Liver (tissue), 9 donors: ENCODE results near the gene GNPDA2. TPM values are rescaled to one million over a fixed set of nuclear protein-coding genes. Genes with fewer than 3 reads are reported as not detected.

Experiments used
- DNase-seq: peaks from one replicate; pipeline ENCODE4 v3.0.0-alpha.2; 2017; ENCODE audit warnings: low spot score
- H3K27ac ChIP-seq, 2 donors: one replicate each; pipeline ENCODE4 v1.7.0; 2013; ENCODE audit warnings: inconsistent platforms in 2 of 2, low read length in 2 of 2, control low read depth in 1 of 2, low read depth in 1 of 2, mild to moderate bottlenecking in 1 of 2
- H3K27me3 ChIP-seq, 4 donors: one replicate each; pipeline versions ENCODE4 v1.6.1 to v1.7.0; 2013; ENCODE audit warnings: low read length in 3 of 4, inconsistent platforms in 1 of 4, mild to moderate bottlenecking in 1 of 4, moderate library complexity in 1 of 4; ENCODE audit not compliant: control insufficient read depth in 4 of 4, insufficient read depth in 4 of 4
- H3K36me3 ChIP-seq, 4 donors: one replicate each; pipeline versions ENCODE4 v1.6.1 to v1.7.0; 2013; ENCODE audit warnings: low read length in 3 of 4, mild to moderate bottlenecking in 3 of 4, low read depth in 1 of 4, moderate library complexity in 1 of 4; ENCODE audit not compliant: control insufficient read depth in 4 of 4, insufficient read depth in 3 of 4
- H3K4me1 ChIP-seq, 4 donors: one replicate each; pipeline versions ENCODE4 v1.6.1 to v1.7.0; 2013; ENCODE audit warnings: low read length in 3 of 4, mild to moderate bottlenecking in 3 of 4, moderate library complexity in 1 of 4; ENCODE audit not compliant: control insufficient read depth in 4 of 4, insufficient read depth in 4 of 4
- H3K4me3 ChIP-seq, 3 donors: one replicate each; pipeline versions ENCODE4 v1.6.1 to v1.7.0; 2013; ENCODE audit warnings: low read length in 3 of 3, control low read depth in 1 of 3, low read depth in 1 of 3, mild to moderate bottlenecking in 1 of 3
- H3K9ac ChIP-seq, 2 donors: one replicate each; pipeline ENCODE4 v1.7.0; 2013; ENCODE audit warnings: low read length in 2 of 2, mild to moderate bottlenecking in 2 of 2, moderate library complexity in 2 of 2, control low read depth in 1 of 2, low read depth in 1 of 2
- H3K9me3 ChIP-seq, 4 donors: one replicate each; pipeline versions ENCODE4 v1.6.1 to v1.7.0; 2013; ENCODE audit warnings: low read length in 3 of 4; ENCODE audit not compliant: control insufficient read depth in 4 of 4
- ATF3 ChIP-seq: IDR thresholded peaks from 2 replicates; pipeline ENCODE4 v1.6.1; 2016; ENCODE audit warnings: antibody characterized with exemption
- EGR1 ChIP-seq, 2 donors: IDR thresholded peaks; 2 replicates each; pipeline ENCODE4 v1.6.1; 2016 to 2018; ENCODE audit warnings: antibody characterized with exemption in 2 of 2, low read depth in 2 of 2
- FOXA1 ChIP-seq: IDR thresholded peaks from 2 replicates; pipeline ENCODE4 v1.6.1; 2016; ENCODE audit warnings: antibody characterized with exemption
- GABPA ChIP-seq, 2 donors: IDR thresholded peaks in 1 of 2; conservative IDR thresholded peaks in 1 of 2; 2 replicates each; pipeline ENCODE4 v1.6.1; 2016; ENCODE audit warnings: antibody characterized with exemption in 2 of 2, mild to moderate bottlenecking in 1 of 2, moderate library complexity in 1 of 2
- HNF4G ChIP-seq: IDR thresholded peaks from 2 replicates; pipeline ENCODE4 v1.6.1; 2016; ENCODE audit warnings: antibody characterized with exemption
- JUND ChIP-seq, 2 donors: IDR thresholded peaks; 2 replicates each; pipeline ENCODE4 v1.6.1; 2016; ENCODE audit warnings: antibody characterized with exemption in 2 of 2
- MAX ChIP-seq: IDR thresholded peaks from 2 replicates; pipeline ENCODE4 v1.6.1; 2016; ENCODE audit warnings: antibody characterized with exemption
- NR2F2 ChIP-seq: IDR thresholded peaks from 2 replicates; pipeline ENCODE4 v1.6.1; 2016; ENCODE audit warnings: antibody characterized with exemption
- RAD21 ChIP-seq, 2 donors: IDR thresholded peaks; 2 replicates each; pipeline ENCODE4 v1.6.1; 2016; ENCODE audit warnings: antibody characterized with exemption in 2 of 2, mild to moderate bottlenecking in 2 of 2
- RXRA ChIP-seq, 2 donors: IDR thresholded peaks; 2 replicates each; pipeline ENCODE4 v1.6.1; 2017 to 2018; ENCODE audit warnings: antibody characterized with exemption in 2 of 2, mild to moderate bottlenecking in 1 of 2
- SP1 ChIP-seq: IDR thresholded peaks from 2 replicates; pipeline ENCODE4 v1.6.1; 2018; ENCODE audit warnings: antibody characterized with exemption, mild to moderate bottlenecking
- TAF1 ChIP-seq: conservative IDR thresholded peaks from 2 replicates; pipeline ENCODE4 v1.6.1; 2016; ENCODE audit warnings: antibody characterized with exemption, mild to moderate bottlenecking
- YY1 ChIP-seq: IDR thresholded peaks from 2 replicates; pipeline ENCODE4 v1.6.1; 2016; ENCODE audit warnings: antibody characterized with exemption, mild to moderate bottlenecking
- ZBTB33 ChIP-seq: IDR thresholded peaks from 2 replicates; pipeline ENCODE4 v1.6.1; 2016; ENCODE audit warnings: antibody characterized with exemption
- WGBS: extraction: QIAGEN DNeasy Blood & Tissue Kit; methylation state at CpG from one replicate; pipeline ENCODE4 v1.1.7; 2013; 5-methylcytosine and 5-hydroxymethylcytosine counted together
- polyA plus RNA-seq, 2 donors: library from polyadenylated mRNA; stranded (reverse) in 1 of 2; unstranded in 1 of 2; fragments of 200-250 nt in 1 of 2; fragments of >200 nt in 1 of 2; fragmentation: Nextera tagmentation in 1 of 2; extraction: Ambion mirVana in 1 of 2; gene quantifications; one replicate each; pipeline versions ENCODE4 v1.2.1 to v1.2.3, GENCODE V29; 2013 to 2015
- total RNA-seq, 2 donors: library from RNA; depleted of rRNA; stranded (reverse); fragments of >200 nt; gene quantifications; one replicate each; pipeline ENCODE4 v1.2.3, GENCODE V29; 2014
- TF ChIP-seq, protein P1 (sequence below): fragments of 150-350 bp; IDR thresholded peaks from 2 replicates; pipeline ENCODE4 v1.5.1; 2017; ENCODE audit warnings: improper control_type of control experiment, low read depth, low read length; ENCODE audit not compliant: missing input control
- donor health status: healthy.
- donor health status: healthy.
- donor health status: healthy.
- donor health status: healthy.
- donor health status: healthy.

The GNPDA2 gene
- total and polyA plus RNA-seq, 4 donors = 1.5 to 5.3 (median 3.6) TPM

- WGBS = 88% methylated on average over 1 of the region's 1 CpG
- TF ChIP-seq, protein P1, sequence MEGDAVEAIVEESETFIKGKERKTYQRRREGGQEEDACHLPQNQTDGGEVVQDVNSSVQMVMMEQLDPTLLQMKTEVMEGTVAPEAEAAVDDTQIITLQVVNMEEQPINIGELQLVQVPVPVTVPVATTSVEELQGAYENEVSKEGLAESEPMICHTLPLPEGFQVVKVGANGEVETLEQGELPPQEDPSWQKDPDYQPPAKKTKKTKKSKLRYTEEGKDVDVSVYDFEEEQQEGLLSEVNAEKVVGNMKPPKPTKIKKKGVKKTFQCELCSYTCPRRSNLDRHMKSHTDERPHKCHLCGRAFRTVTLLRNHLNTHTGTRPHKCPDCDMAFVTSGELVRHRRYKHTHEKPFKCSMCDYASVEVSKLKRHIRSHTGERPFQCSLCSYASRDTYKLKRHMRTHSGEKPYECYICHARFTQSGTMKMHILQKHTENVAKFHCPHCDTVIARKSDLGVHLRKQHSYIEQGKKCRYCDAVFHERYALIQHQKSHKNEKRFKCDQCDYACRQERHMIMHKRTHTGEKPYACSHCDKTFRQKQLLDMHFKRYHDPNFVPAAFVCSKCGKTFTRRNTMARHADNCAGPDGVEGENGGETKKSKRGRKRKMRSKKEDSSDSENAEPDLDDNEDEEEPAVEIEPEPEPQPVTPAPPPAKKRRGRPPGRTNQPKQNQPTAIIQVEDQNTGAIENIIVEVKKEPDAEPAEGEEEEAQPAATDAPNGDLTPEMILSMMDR = no peak
- TF ChIP-seq YY1 = no peak
- no peak for TF ChIP-seq MAX
- no peak for TF ChIP-seq EGR1 (IDR thresholded peaks at IDR 0.05; ENCODE audit: low read depth in 2 of 2)
- TF ChIP-seq HNF4G = no peak
- TF ChIP-seq RAD21 (IDR thresholded peaks at IDR 0.05) = no peak
- TF ChIP-seq ATF3 = no peak
- no peak for TF ChIP-seq FOXA1
- TF ChIP-seq GABPA (IDR thresholded peaks at IDR 0.05 in 1 of 2, conservative IDR thresholded peaks at IDR 0.05 in 1 of 2) = no peak
- no peak for TF ChIP-seq ZBTB33
- H3K27ac ChIP-seq = no peak overlapping the region
- peaks cover 4 to 16% (median 6%) of the 10 kb centered on the region in 4 donors for H3K4me1 ChIP-seq
- H3K9me3 ChIP-seq = no peaks in the 10 kb centered on the region
- H3K9ac ChIP-seq = no peak overlapping the region
- H3K27me3 ChIP-seq = no peaks in the 10 kb centered on the region
- DNase-seq = no peak
- H3K4me3 ChIP-seq = no peak overlapping the region
- no peaks in the 10 kb centered on the region for H3K36me3 ChIP-seq
Observed at GRCh38 chr4:44674471-44674870, 51.9 kb downstream of the GNPDA2 start.

- H3K4me1 ChIP-seq = no peaks in the 10 kb centered on the region
- no peaks in the 10 kb centered on the region for H3K36me3 ChIP-seq
- TF ChIP-seq RXRA (IDR thresholded peaks at IDR 0.05) = no peak
- TF ChIP-seq NR2F2 = no peak
- no peak for TF ChIP-seq SP1
- TF ChIP-seq GABPA (IDR thresholded peaks at IDR 0.05 in 1 of 2, conservative IDR thresholded peaks at IDR 0.05 in 1 of 2) = no peak
- no peak for TF ChIP-seq MAX
- no peak for TF ChIP-seq TAF1
- no peak for TF ChIP-seq JUND (IDR thresholded peaks at IDR 0.05)
- TF ChIP-seq YY1 = no peak
- no peak for TF ChIP-seq EGR1 (IDR thresholded peaks at IDR 0.05; ENCODE audit: low read depth in 2 of 2)
- no peak for TF ChIP-seq ATF3
- TF ChIP-seq ZBTB33 = no peak
- no peaks in the 10 kb centered on the region for H3K27me3 ChIP-seq
- WGBS = 86% methylated on average over 3 of the region's 3 CpGs
- H3K9ac ChIP-seq = no peak overlapping the region
- no peak overlapping the region for H3K4me3 ChIP-seq
- no peak overlapping the region for H3K27ac ChIP-seq
- DNase-seq = no peak
- H3K9me3 ChIP-seq = no peaks in the 10 kb centered on the region
Observed at GRCh38 chr4:44671636-44672035, 54.7 kb downstream of the GNPDA2 start.
